HG03095 (cell line): ENCODE results near the gene ANTXR2.
"Not testable (repeated sequence)": the region's sequence is repeated elsewhere in the genome, so short reads cannot be mapped to it uniquely, and the experiment has no call there.

ENCODE experiments used
- ATAC-seq: cut with Tn5 transposase; IDR thresholded peaks from one replicate; pipeline ENCODE4 v1.9.1; 2021; ENCODE audit warnings: moderate library complexity; ENCODE audit not compliant: unreplicated experiment

The ANTXR2 gene

GRCh38 chr4:79923281-79923680, 149.7 kb downstream of the ANTXR2 start:
- ATAC-seq, result no peak

GRCh38 chr4:79922011-79922410, 151.0 kb downstream of the ANTXR2 start:
- no peak for ATAC-seq

- ATAC-seq, result no peak
Observed at GRCh38 chr4:79920163-79920853, 152.7 kb downstream of the ANTXR2 start.

GRCh38 chr4:79918292-79918691, 154.7 kb downstream of the ANTXR2 start:
- no peak for ATAC-seq

DNA sequence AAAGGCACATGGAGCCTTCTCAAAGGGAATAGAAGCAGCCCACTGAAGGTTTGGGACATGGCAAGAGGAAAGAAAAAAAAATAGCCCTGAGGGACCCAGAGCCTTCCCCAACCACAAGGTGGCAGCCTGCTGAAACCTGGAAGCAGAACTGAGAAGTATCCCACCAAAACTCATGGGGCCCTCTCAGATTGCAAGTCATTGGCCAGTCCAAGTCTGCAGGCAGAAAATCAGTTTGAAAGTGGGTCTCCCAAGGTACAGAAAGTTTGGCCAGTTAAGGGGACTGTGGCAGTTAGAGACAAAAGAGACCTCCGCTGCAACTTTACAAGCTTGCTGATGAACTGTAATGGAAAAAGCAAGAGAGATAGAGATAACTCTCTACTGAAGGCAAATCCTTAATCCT, 155.8 kb downstream of the ANTXR2 start:
- peak; percentile 89 for ATAC-seq

DNA sequence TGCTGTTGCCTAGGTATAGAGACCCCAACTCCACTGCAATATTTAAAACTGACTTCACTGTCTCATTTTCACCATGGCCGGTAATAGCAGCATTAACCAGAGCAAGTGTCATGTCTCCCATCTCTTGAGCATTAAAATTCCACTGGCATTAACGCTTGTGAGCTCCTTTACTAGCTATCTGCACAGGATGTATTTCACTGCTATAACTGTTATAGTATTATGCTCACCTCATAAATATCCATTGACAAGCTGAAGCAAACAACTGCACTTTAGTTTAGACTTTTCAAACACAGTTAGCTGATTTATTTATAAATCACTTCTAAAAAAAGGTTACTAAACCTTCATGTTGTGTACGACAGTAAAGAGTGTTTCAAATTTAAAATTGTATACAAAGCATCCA, 157.8 kb downstream of the ANTXR2 start:
- no peak for ATAC-seq

DNA sequence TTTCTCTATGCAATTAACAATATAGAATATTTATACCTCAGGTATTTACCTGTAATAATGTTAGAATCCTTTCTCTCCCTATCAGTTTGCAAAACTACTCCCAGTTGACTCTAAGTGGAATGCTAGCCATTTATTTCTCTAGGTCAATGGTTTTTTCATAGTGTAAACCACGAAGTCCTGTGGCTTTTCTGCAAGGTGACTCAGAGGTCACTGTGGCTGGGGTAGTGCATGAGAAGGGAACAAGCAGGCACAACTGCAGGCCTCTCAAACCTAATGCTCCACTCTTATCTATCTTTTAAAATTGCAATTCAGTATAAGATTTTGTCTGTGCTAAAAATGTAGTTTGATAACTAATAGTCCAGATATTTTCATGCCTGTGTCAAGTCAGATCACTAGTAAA, 159.4 kb downstream of the ANTXR2 start:
- no peak for ATAC-seq

DNA sequence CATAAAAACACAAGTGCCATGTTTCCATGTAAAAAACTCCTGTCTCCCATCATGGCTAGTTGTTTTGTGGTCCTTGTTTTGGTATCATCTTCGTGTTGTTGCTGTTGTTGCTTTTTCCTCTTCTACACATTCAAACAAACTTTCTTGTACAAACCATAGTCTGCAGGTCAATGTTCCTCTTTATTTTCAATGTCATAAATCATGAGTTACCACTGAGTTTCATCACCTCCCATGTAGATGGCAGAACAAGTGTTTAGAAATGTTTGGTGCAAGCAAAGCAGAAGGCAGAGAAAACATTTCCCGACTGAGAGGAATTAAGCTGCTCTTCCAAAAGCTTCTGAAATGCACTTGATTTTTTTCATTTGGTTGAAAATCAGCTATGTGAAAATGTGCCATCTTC, 166.0 kb downstream of the ANTXR2 start:
- ATAC-seq, result no peak

- no peak for ATAC-seq
Observed at GRCh38 chr4:79906303-79906702, 166.7 kb downstream of the ANTXR2 start.

DNA sequence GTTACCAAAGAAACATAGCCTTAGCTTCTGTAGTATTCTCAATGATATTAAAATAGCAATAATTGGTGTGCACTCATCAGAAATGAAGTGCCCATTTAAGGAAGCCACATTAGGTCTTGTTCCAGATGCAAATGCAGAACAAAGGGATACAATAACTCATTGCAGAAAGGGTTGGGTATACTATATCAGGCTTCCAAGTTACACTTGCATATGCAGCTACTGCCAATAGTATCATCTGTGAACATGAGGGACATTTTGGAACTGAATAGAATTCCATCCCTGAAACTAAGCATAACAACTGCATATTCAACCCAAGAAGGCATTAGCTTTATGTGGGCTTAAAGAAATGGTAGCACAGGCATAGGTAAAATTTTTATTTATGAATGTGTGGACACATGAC, 167.8 kb downstream of the ANTXR2 start:
- no peak for ATAC-seq

- no peak for ATAC-seq
Observed at GRCh38 chr4:79904331-79904730, 168.7 kb downstream of the ANTXR2 start.

GRCh38 chr4:79900182-79900581, 172.8 kb downstream of the ANTXR2 start:
- ATAC-seq, result no peak

GRCh38 chr4:79899481-79899880, 173.5 kb downstream of the ANTXR2 start:
- no peak for ATAC-seq

GRCh38 chr4:79898055-79898454, 175.0 kb downstream of the ANTXR2 start:
- no peak for ATAC-seq

GRCh38 chr4:79897174-79897573, 175.9 kb downstream of the ANTXR2 start:
- no peak for ATAC-seq

- ATAC-seq, result no peak
Observed at GRCh38 chr4:79893456-79893855, 179.6 kb downstream of the ANTXR2 start.

DNA sequence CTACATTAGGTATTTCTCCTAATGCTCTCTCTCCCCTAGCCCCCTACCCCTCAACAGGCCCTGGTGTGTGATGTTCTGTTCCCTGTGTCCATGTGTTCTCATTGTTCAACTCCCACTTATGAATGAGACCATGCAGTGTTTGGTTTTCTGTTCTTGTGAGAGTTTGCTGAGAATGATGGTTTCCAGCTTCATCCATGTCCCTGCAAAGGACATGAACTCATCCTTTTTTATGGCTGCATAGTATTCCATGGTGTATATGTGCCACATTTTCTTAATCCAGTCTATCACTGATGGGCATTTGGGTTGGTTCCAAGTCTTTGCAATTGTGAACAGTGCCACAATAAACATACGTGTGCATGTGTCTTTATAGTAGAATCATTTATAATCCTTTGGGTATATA, 184.0 kb downstream of the ANTXR2 start:
- ATAC-seq, result not testable (repeated sequence)

DNA sequence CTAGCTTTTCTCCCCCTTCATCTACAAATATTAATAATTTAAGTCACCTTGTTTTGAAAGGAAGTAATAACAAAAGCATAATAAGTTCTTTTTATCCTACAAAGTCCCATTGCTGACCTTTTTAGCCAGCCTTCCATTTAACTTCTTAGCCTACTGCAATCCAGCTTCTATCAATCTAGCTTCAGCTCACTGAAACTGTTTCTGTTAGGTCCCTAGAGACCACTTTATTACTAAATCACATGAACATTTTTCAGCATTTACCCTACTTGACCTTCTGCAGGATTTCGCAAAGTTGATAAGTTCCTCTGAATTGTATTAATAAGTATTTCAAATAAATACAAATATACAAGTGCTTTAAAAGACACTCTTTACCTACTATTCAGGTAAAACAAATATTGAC, 186.5 kb downstream of the ANTXR2 start:
- no peak for ATAC-seq

GRCh38 chr4:79886021-79886420, 187.0 kb downstream of the ANTXR2 start:
- no peak for ATAC-seq

DNA sequence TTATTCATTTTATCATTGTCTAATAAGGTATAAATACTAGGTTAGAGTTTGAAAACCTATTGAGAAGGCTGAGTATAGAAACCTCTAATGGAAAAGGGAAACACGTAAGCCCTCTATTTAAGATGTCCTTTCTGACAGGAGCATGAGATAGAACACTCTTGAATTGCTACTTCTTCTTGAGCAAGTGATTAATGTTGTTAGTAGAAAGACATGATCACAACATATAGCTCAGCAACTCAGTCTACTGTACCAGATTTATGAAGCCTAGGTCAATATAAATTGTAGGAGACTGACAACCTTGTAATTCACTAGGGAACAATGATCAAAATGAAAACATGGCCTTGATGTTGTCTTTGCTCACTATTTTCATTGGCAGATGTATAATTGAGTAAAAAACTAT, 189.7 kb downstream of the ANTXR2 start:
- ATAC-seq, result no peak

- ATAC-seq, result no peak
Observed at GRCh38 chr4:79882806-79883205, 190.2 kb downstream of the ANTXR2 start.

- no peak for ATAC-seq
Observed at GRCh38 chr4:79881407-79881806, 191.6 kb downstream of the ANTXR2 start.

DNA sequence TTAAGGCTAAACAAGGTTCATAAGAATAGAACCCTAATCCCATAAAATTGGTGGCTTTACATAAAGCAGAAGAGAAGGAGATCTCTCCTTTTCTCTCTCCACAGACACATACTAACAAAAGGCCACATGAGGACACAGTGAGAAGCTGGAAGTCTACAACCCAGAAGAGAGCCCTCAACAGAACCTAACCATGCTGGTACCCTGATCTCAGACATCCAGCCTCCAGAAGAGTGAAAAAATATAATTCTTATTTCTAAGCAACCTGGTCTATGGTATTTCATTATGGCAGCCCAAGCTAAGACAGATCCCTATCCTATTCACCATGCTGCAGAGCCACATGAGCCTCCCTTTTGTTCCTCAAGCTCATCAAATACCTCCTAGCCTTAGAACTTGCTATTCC, 195.5 kb downstream of the ANTXR2 start:
- ATAC-seq, result no peak
